Mesendoderm (in vitro differentiated cells): ENCODE measurements around the gene LCN2.
A peak's percentile ranks its signal among the peaks of the same experiment; 100 is the strongest.
"Not testable (repeated sequence)": the region's sequence is repeated elsewhere in the genome, so short reads cannot be mapped to it uniquely, and the experiment has no call there.

ENCODE experiments used
- DNase-seq: peaks from one replicate; pipeline ENCODE4 v3.0.0; 2013
- H2AK5ac ChIP-seq: 2 replicates; pipeline ENCODE4 v1.6.1; 2013; ENCODE audit warnings: low read length, inconsistent platforms
- H2BK120ac ChIP-seq: 2 replicates; pipeline ENCODE4 v1.6.1; 2013; ENCODE audit warnings: low read depth, mild to moderate bottlenecking, low read length, moderate library complexity, mixed read lengths
- H2BK15ac ChIP-seq: replicated peaks from 2 replicates; pipeline ENCODE4 v1.6.1; 2013; ENCODE audit warnings: low read depth, mild to moderate bottlenecking, moderate library complexity
- H2BK5ac ChIP-seq: 2 replicates; pipeline ENCODE4 v1.6.1; 2013; ENCODE audit warnings: low read length, inconsistent platforms
- H3K18ac ChIP-seq: 2 replicates; pipeline ENCODE4 v1.6.1; 2013; ENCODE audit warnings: mild to moderate bottlenecking, low read length, mixed read lengths
- H3K23ac ChIP-seq: one replicate; pipeline ENCODE4 v1.6.1; 2013; ENCODE audit warnings: low read length
- H3K27ac ChIP-seq: 2 replicates; pipeline ENCODE4 v1.5.1; 2013; ENCODE audit warnings: low read depth, mild to moderate bottlenecking, inconsistent platforms, low read length, moderate library complexity
- H3K27me3 ChIP-seq: 2 replicates; pipeline ENCODE4 v1.6.1; 2013; ENCODE audit warnings: low read length, control low read depth, mild to moderate bottlenecking, inconsistent platforms; ENCODE audit not compliant: insufficient read depth, poor library complexity
- H3K36me3 ChIP-seq: 2 replicates; pipeline ENCODE4 v1.6.1; 2013; ENCODE audit warnings: low read length, inconsistent platforms; ENCODE audit not compliant: control insufficient read depth, insufficient read depth
- H3K4ac ChIP-seq: one replicate; pipeline ENCODE4 v1.6.1; 2013; ENCODE audit warnings: low read depth, mild to moderate bottlenecking, low read length, moderate library complexity
- H3K4me1 ChIP-seq: 2 replicates; pipeline ENCODE4 v1.6.1; 2013; ENCODE audit warnings: low read depth, low read length, inconsistent platforms; ENCODE audit not compliant: control insufficient read depth
- H3K4me2 ChIP-seq: 2 replicates; pipeline ENCODE4 v1.6.1; 2013; ENCODE audit warnings: low read length
- H3K4me3 ChIP-seq: 2 replicates; pipeline ENCODE4 v1.5.1; 2013; ENCODE audit warnings: mild to moderate bottlenecking, low read length
- H3K56ac ChIP-seq: one replicate; pipeline ENCODE4 v1.6.1; 2013; ENCODE audit warnings: low read length
- H3K79me1 ChIP-seq: 2 replicates; pipeline ENCODE4 v1.6.1; 2013; ENCODE audit warnings: low read length, inconsistent platforms
- H3K79me2 ChIP-seq: 2 replicates; pipeline ENCODE4 v1.6.1; 2013; ENCODE audit warnings: mild to moderate bottlenecking, low read length; ENCODE audit not compliant: control insufficient read depth, insufficient read depth
- H3K9ac ChIP-seq: 2 replicates; pipeline ENCODE4 v1.6.1; 2013; ENCODE audit warnings: low read length, inconsistent platforms
- H4K5ac ChIP-seq: one replicate; pipeline ENCODE4 v1.6.1; 2013; ENCODE audit warnings: low read length
- H4K8ac ChIP-seq: one replicate; pipeline ENCODE4 v1.6.1; 2013; ENCODE audit warnings: low read depth, mild to moderate bottlenecking, control low read depth, low read length, moderate library complexity
- WGBS: extraction: QIAGEN DNeasy Blood & Tissue Kit; methylation state at CpG from one replicate; pipeline ENCODE4 v1.1.7; 2013; ENCODE audit warnings: low lambda C conversion rate, missing lambda C conversion rate; ENCODE audit not compliant: insufficient coverage; ENCODE audit errors: extremely low coverage; 5-methylcytosine and 5-hydroxymethylcytosine counted together

The LCN2 gene

GRCh38 chr9:128180001-128180400 lies 30.7 kb downstream of the LCN2 start:
- no peak overlapping the region for H3K4me3 ChIP-seq

GRCh38 chr9:128180447-128180846 lies 31.2 kb downstream of the LCN2 start:
- Histone ChIP-seq H3K4ac (no peak overlapping the region), H2BK120ac (no peak overlapping the region), H3K56ac (no peak overlapping the region), H2AK5ac (no peak overlapping the region), H3K79me2 (no peaks in the 10 kb centered on the region), H3K4me2 (no peak overlapping the region), H3K27me3 (no peaks in the 10 kb centered on the region), H3K4me1 (no peaks in the 10 kb centered on the region), H4K8ac (no peak overlapping the region), H3K23ac (no peak overlapping the region), H4K5ac (no peak overlapping the region), H2BK5ac (no peak overlapping the region), H3K18ac (no peak overlapping the region), H3K4me3 (no peak overlapping the region), H3K9ac (no peak overlapping the region), H3K79me1 (no peaks in the 10 kb centered on the region), H3K27ac (no peak overlapping the region), H2BK15ac (no peak overlapping the region), H3K36me3 (peaks cover 19% of the 10 kb centered on the region)
- no peak for DNase-seq
- WGBS: no CpG with 5 or more reads among the region's 8 CpGs

More at GRCh38 chr9:128180001-128180400, 30.7 kb downstream of the LCN2 start:
- H2BK120ac ChIP-seq: no peak overlapping the region
- H3K23ac ChIP-seq: no peak overlapping the region
- no peak overlapping the region for H3K9ac ChIP-seq
- peaks cover 19% of the 10 kb centered on the region for H3K36me3 ChIP-seq
- no peak overlapping the region for H2BK5ac ChIP-seq
- H2AK5ac ChIP-seq: no peak overlapping the region
- no peak overlapping the region for H4K8ac ChIP-seq
- no CpG with 5 or more reads among the region's 8 CpGs for WGBS
- no peaks in the 10 kb centered on the region for H3K4me1 ChIP-seq
- no peaks in the 10 kb centered on the region for H3K27me3 ChIP-seq
- no peak overlapping the region for H3K4me2 ChIP-seq
- H3K79me2 ChIP-seq: no peaks in the 10 kb centered on the region
- H4K5ac ChIP-seq: no peak overlapping the region
- H2BK15ac ChIP-seq: no peak overlapping the region
- no peak overlapping the region for H3K18ac ChIP-seq
- H3K56ac ChIP-seq: no peak overlapping the region
- H3K4ac ChIP-seq: no peak overlapping the region
- no peaks in the 10 kb centered on the region for H3K79me1 ChIP-seq
- no peak overlapping the region for H3K27ac ChIP-seq
- DNase-seq: no peak

- DNase-seq: peak; percentile 82
- H2AK5ac ChIP-seq, H3K9ac ChIP-seq, H3K4me1 ChIP-seq, H4K5ac ChIP-seq, H2BK15ac ChIP-seq, H3K4me3 ChIP-seq, H3K4me2 ChIP-seq, H3K27ac ChIP-seq, H2BK120ac ChIP-seq, H2BK5ac ChIP-seq, H4K8ac ChIP-seq, H3K23ac ChIP-seq, H3K4ac ChIP-seq, H3K18ac ChIP-seq, H3K27me3 ChIP-seq, H3K79me2 ChIP-seq, H3K79me1 ChIP-seq, H3K56ac ChIP-seq: not testable (repeated sequence)
- WGBS: no CpG with 5 or more reads among the region's 12 CpGs
- peaks cover 14% of the 10 kb centered on the region for H3K36me3 ChIP-seq
These were observed 32.2 kb downstream of the LCN2 start for GRCh38 chr9:128181480-128181879.

DNA sequence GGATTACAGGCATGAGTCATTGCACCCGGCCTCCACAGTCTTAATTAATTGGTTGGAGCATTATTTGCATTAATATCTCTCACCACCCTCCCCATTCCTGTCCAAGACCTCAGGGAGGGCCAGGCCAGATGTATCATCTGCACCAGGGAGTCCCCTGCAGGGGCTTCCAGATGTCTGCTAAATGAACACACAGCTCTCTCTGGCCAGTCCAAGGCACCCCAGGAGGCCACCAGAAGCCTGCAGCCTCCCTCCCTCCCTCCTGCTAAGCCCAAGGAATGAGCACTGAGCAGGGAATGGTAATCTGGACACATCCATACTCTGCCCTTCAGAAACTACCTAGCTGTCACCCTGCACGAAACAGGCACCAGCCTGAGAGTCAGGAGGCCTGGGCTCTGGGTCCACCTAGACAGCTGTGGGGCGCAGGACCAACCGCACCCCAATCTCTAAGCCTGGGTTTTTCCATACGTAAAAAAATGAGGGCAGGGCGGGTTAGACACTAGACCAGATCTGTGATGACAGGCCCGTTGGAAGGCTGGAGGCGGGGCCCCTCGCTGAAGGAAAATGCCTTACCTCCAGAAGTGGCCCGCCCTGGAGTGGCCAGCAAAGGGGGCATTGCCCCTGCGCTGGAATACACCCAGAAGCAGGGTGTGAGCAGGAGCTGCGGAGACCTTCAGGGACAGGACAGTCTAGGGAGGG lies 33.8 kb downstream of the LCN2 start:
- H3K4me2 ChIP-seq: no peak overlapping the region
- no peak overlapping the region for H2AK5ac ChIP-seq
- no peak overlapping the region for H3K56ac ChIP-seq
- no peak overlapping the region for H4K5ac ChIP-seq
- H3K27me3 ChIP-seq: no peaks in the 10 kb centered on the region
- no peak for DNase-seq
- no peak overlapping the region for H3K27ac ChIP-seq
- H3K79me1 ChIP-seq: no peaks in the 10 kb centered on the region
- H3K4me3 ChIP-seq: no peak overlapping the region
- no peak overlapping the region for H2BK120ac ChIP-seq
- H3K79me2 ChIP-seq: no peaks in the 10 kb centered on the region
- H3K4me1 ChIP-seq: no peaks in the 10 kb centered on the region
- no peak overlapping the region for H3K18ac ChIP-seq
- no peak overlapping the region for H2BK5ac ChIP-seq
- no peak overlapping the region for H3K4ac ChIP-seq
- H3K9ac ChIP-seq: no peak overlapping the region
- H4K8ac ChIP-seq: no peak overlapping the region
- peaks cover 13% of the 10 kb centered on the region for H3K36me3 ChIP-seq
- H2BK15ac ChIP-seq: no peak overlapping the region
- H3K23ac ChIP-seq: no peak overlapping the region
- WGBS: no CpG with 5 or more reads among the region's 12 CpGs

- Histone ChIP-seq H3K56ac (no peak overlapping the region), H3K23ac (no peak overlapping the region), H3K18ac (no peak overlapping the region), H3K9ac (no peak overlapping the region), H2AK5ac (no peak overlapping the region), H3K79me2 (no peaks in the 10 kb centered on the region), H4K5ac (no peak overlapping the region), H3K4me1 (peaks cover 2% of the 10 kb centered on the region), H2BK5ac (no peak overlapping the region), H3K4me2 (no peak overlapping the region), H3K27me3 (no peaks in the 10 kb centered on the region), H3K4ac (no peak overlapping the region), H3K79me1 (peaks cover 4% of the 10 kb centered on the region), H3K4me3 (no peak overlapping the region), H2BK15ac (no peak overlapping the region), H3K36me3 (no peaks in the 10 kb centered on the region), H2BK120ac (no peak overlapping the region), H4K8ac (no peak overlapping the region), H3K27ac (no peak overlapping the region)
- WGBS: no CpG with 5 or more reads among the region's 11 CpGs
- DNase-seq: peak; percentile 49
These were observed 37.0 kb downstream of the LCN2 start for GRCh38 chr9:128185979-128186965.
